Occipital lobe (tissue), 2 donors: ENCODE results near the gene ABCB8. TPM values are rescaled to one million over a fixed set of nuclear protein-coding genes. Genes with fewer than 3 reads are reported as not detected.
"Not testable (repeated sequence)": the region's sequence is repeated elsewhere in the genome, so short reads cannot be mapped to it uniquely, and the experiment has no call there.

Source experiments
- DNase-seq: peaks from one replicate; lab custom pipeline; 2025; lab: John Stamatoyannopoulos, UW
- total RNA-seq: library from RNA; depleted of rRNA; stranded (reverse); fragments of >200 nt; gene quantifications from one replicate; pipeline ENCODE4 v1.2.3, GENCODE V29; 2014

The ABCB8 gene
- total RNA-seq, 1 donor from 2014 or later: 24.3 TPM

- DNase-seq: no peak
Measured at GRCh38 chr7:150997817-150998216, 30.4 kb upstream of the ABCB8 start.

- no peak for DNase-seq
Measured at GRCh38 chr7:150998341-150998740, 29.9 kb upstream of the ABCB8 start.

GRCh38 chr7:150999001-150999400 is 29.2 kb upstream of the ABCB8 start:
- DNase-seq: no peak

- no peak for DNase-seq
Measured at GRCh38 chr7:150999497-151000230, 28.6 kb upstream of the ABCB8 start.

GRCh38 chr7:151000897-151001495 is 27.3 kb upstream of the ABCB8 start:
- no peak for DNase-seq

- DNase-seq: no peak
Measured at GRCh38 chr7:151001546-151001945, 26.7 kb upstream of the ABCB8 start.

- DNase-seq: no peak
Measured at GRCh38 chr7:151003572-151003971, 24.7 kb upstream of the ABCB8 start.

GRCh38 chr7:151005566-151005965 is 22.7 kb upstream of the ABCB8 start:
- no peak for DNase-seq

- DNase-seq: no peak
Measured at GRCh38 chr7:151006590-151007300, 21.5 kb upstream of the ABCB8 start.

- no peak for DNase-seq
Measured at GRCh38 chr7:151007469-151007898, 20.8 kb upstream of the ABCB8 start.

GRCh38 chr7:151008143-151008510 is 20.1 kb upstream of the ABCB8 start:
- no peak for DNase-seq

- peak; percentile 13 for DNase-seq
Measured at GRCh38 chr7:151008511-151009323, 19.5 kb upstream of the ABCB8 start.

GRCh38 chr7:151009327-151010036 is 18.8 kb upstream of the ABCB8 start:
- DNase-seq: no peak

- DNase-seq: no peak
Measured at GRCh38 chr7:151010037-151010306, 18.3 kb upstream of the ABCB8 start.

- DNase-seq: no peak
Measured at GRCh38 chr7:151010307-151011096, 17.7 kb upstream of the ABCB8 start.

GRCh38 chr7:151011097-151011409 is 17.2 kb upstream of the ABCB8 start:
- no peak for DNase-seq

- not testable (repeated sequence) for DNase-seq
Measured at GRCh38 chr7:151011616-151012015, 16.6 kb upstream of the ABCB8 start.

- no peak for DNase-seq
Measured at GRCh38 chr7:151012031-151012692, 16.1 kb upstream of the ABCB8 start.

GRCh38 chr7:151012911-151013347 is 15.3 kb upstream of the ABCB8 start:
- no peak for DNase-seq

- no peak for DNase-seq
Measured at GRCh38 chr7:151013356-151013732, 14.9 kb upstream of the ABCB8 start.
